GM18526 (cell line): ENCODE data around the gene CD1D.

Experiments
- POLR2A ChIP-seq: IDR thresholded peaks from 3 replicates; pipeline ENCODE4 v1.6.1; 2011; ENCODE audit not compliant: insufficient read length; ENCODE audit errors: extremely low read depth

The CD1D gene

GRCh38 chr1:158199849-158200248, 19.2 kb downstream of the CD1D start:
- no peak for TF ChIP-seq POLR2A

GRCh38 chr1:158200527-158200926, 19.8 kb downstream of the CD1D start:
- no peak for TF ChIP-seq POLR2A

- no peak for TF ChIP-seq POLR2A
Measured at GRCh38 chr1:158203693-158204457, 23.2 kb downstream of the CD1D start.

DNA sequence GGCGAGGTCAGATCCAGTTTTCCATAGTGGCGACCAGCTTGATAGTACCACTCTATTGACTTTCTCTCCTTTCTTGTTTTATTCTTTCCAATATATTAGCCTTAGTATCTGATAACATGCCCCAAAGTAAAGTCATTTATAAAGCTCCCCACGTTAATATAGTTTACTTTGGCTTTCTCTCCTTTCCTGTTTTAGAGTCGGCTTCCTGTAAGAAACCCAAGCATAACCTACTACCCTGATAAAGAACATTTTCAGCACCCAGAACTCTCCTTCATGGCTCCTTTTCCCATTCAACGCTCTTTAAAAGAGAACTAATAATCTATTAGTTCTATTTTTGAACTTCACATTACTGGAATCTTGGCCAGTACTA, 23.7 kb downstream of the CD1D start:
- TF ChIP-seq POLR2A, result no peak

GRCh38 chr1:158208586-158209116, 28.0 kb downstream of the CD1D start:
- no peak for TF ChIP-seq POLR2A

- no peak for TF ChIP-seq POLR2A
Measured at GRCh38 chr1:158212320-158212719, 31.6 kb downstream of the CD1D start.

- no peak for TF ChIP-seq POLR2A
Measured at GRCh38 chr1:158227904-158228623, 47.4 kb downstream of the CD1D start.
